SH-SY5Y (cell line): ENCODE results near the gene RNF182.

Source experiments
- GATA2 ChIP-seq: IDR thresholded peaks from 2 replicates; pipeline ENCODE4 v1.6.1; 2011; ENCODE audit warnings: mild to moderate bottlenecking, low read depth, low read length
- GATA3 ChIP-seq: IDR thresholded peaks from 2 replicates; pipeline ENCODE4 v1.6.1; 2011; ENCODE audit warnings: low read depth, mild to moderate bottlenecking, low read length, moderate library complexity

- TF ChIP-seq GATA2 (no peak), GATA3 (no peak)
Observed at GRCh38 chr6:13924949-13925881, at the start of gene RNF182.
